SK-N-MC (cell line): ENCODE measurements around the gene LCN10.
A peak's percentile ranks its signal among the peaks of the same experiment; 100 is the strongest.
"Not testable (repeated sequence)": the region's sequence is repeated elsewhere in the genome, so short reads cannot be mapped to it uniquely, and the experiment has no call there.

ENCODE experiments used
- DNase-seq: peaks from one replicate; pipeline ENCODE4 v3.0.0-alpha.2; 2011; ENCODE audit warnings: low read depth, low spot score
- H3K27ac ChIP-seq: fragments of 200-600 bp; sonication (generic); 2 replicates; pipeline ENCODE4 v1.5.1; 2016; ENCODE audit warnings: mixed run types
- H3K36me3 ChIP-seq: fragments of 200-600 bp; sonication (generic); 2 replicates; pipeline ENCODE4 v1.6.1; 2017; ENCODE audit warnings: antibody characterized with exemption, low read length, mixed read lengths; ENCODE audit not compliant: insufficient read depth
- H3K4me3 ChIP-seq: fragments of 200-600 bp; sonication (generic); 2 replicates; pipeline ENCODE4 v1.5.1; 2016
- H3K9ac ChIP-seq: fragments of 200-600 bp; sonication (generic); 2 replicates; pipeline ENCODE4 v1.8.0; 2017; ENCODE audit warnings: mixed run types, mixed read lengths; ENCODE audit not compliant: insufficient read length
- H3K9me3 ChIP-seq: fragments of 200-600 bp; sonication (generic); 2 replicates; pipeline ENCODE4 v1.6.1; 2017; ENCODE audit warnings: low read depth, mild to moderate bottlenecking, antibody characterized with exemption, low read length, moderate library complexity, mixed read lengths
- EZH2 ChIP-seq: fragments of 200-600 bp; sonication (generic); IDR thresholded peaks from one replicate; pipeline ENCODE4 v1.6.1; 2017; ENCODE audit warnings: antibody characterized with exemption
- FOXP2 ChIP-seq: optimal IDR thresholded peaks from 2 replicates; pipeline ENCODE3; 2011; ENCODE audit warnings: mild to moderate bottlenecking, moderate library complexity; ENCODE audit not compliant: insufficient read depth; ENCODE audit errors: extremely low read length, control extremely low read depth
- POLR2AphosphoS5 ChIP-seq: IDR thresholded peaks from 2 replicates; pipeline ENCODE4 v1.6.1; 2012; ENCODE audit warnings: mild to moderate bottlenecking, low read depth, low read length, borderline replicate concordance

The LCN10 gene

GRCh38 chr9:136714096-136714892 lies 28.4 kb downstream of the LCN10 start:
- Histone ChIP-seq H3K27ac (no peak overlapping the region), H3K9me3 (no peaks in the 10 kb centered on the region), H3K36me3 (no peaks in the 10 kb centered on the region), H3K4me3 (peak overlapping the region; percentile 89), H3K9ac (no peak overlapping the region)
- TF ChIP-seq EZH2 = no peak
- no peak for TF ChIP-seq FOXP2
- no peak for TF ChIP-seq POLR2AphosphoS5
- no peak for DNase-seq

GRCh38 chr9:136713550-136713949 lies 29.2 kb downstream of the LCN10 start:
- TF ChIP-seq EZH2 (no peak), POLR2AphosphoS5 (no peak), FOXP2 (no peak)
- H3K4me3 ChIP-seq = peak overlapping the region; percentile 89
- H3K9me3 ChIP-seq = no peaks in the 10 kb centered on the region
- no peak for DNase-seq
- H3K9ac ChIP-seq = peak overlapping the region; percentile 79
- H3K27ac ChIP-seq = no peak overlapping the region
- H3K36me3 ChIP-seq = no peaks in the 10 kb centered on the region

GRCh38 chr9:136712690-136713544 lies 29.8 kb downstream of the LCN10 start:
- Histone ChIP-seq H3K36me3 (no peaks in the 10 kb centered on the region), H3K9ac (peak overlapping the region; percentile 79), H3K27ac (no peak overlapping the region), H3K9me3 (no peaks in the 10 kb centered on the region), H3K4me3 (peak overlapping the region; percentile 89)
- DNase-seq = no peak
- TF ChIP-seq FOXP2 (no peak), EZH2 (no peak), POLR2AphosphoS5 (no peak)

- peak within 1 kb of the TSS; percentile 79 for H3K9ac ChIP-seq
- TF ChIP-seq EZH2 = no peak
- TF ChIP-seq POLR2AphosphoS5 = no peak
- no peak for TF ChIP-seq FOXP2
- DNase-seq = no peak
- no peaks in the 10 kb centered on the region for H3K9me3 ChIP-seq
- no peaks in the 10 kb centered on the region for H3K36me3 ChIP-seq
- peak within 1 kb of the TSS; percentile 89 for H3K4me3 ChIP-seq
- H3K27ac ChIP-seq = no peak within 1 kb of the TSS
These were observed 30.7 kb downstream of the LCN10 start, which contains the start of gene DIPK1B for GRCh38 chr9:136711751-136712689. TSS of gene DIPK1B (plus strand) at chr9:136712572. CDS start at chr9:136712666, 94 bp downstream.

- DNase-seq, H3K9me3 ChIP-seq, H3K36me3 ChIP-seq, H3K4me3 ChIP-seq, H3K27ac ChIP-seq, H3K9ac ChIP-seq: not testable (repeated sequence)
These were observed 31.5 kb downstream of the LCN10 start for GRCh38 chr9:136711219-136711648.

- H3K9me3 ChIP-seq = no peaks in the 10 kb centered on the region
- H3K4me3 ChIP-seq = no peak overlapping the region
- no peak overlapping the region for H3K27ac ChIP-seq
- no peaks in the 10 kb centered on the region for H3K36me3 ChIP-seq
- no peak overlapping the region for H3K9ac ChIP-seq
- DNase-seq = no peak
- no peak for TF ChIP-seq FOXP2
- TF ChIP-seq POLR2AphosphoS5 = no peak
- no peak for TF ChIP-seq EZH2
These were observed 32.2 kb downstream of the LCN10 start for GRCh38 chr9:136710543-136710942.

- Histone ChIP-seq H3K36me3 (no peaks in the 10 kb centered on the region), H3K9ac (no peak overlapping the region), H3K27ac (no peak overlapping the region), H3K9me3 (no peaks in the 10 kb centered on the region), H3K4me3 (no peak overlapping the region)
- DNase-seq = no peak
- TF ChIP-seq EZH2 (no peak), POLR2AphosphoS5 (no peak), FOXP2 (no peak)
These were observed 33.2 kb downstream of the LCN10 start for GRCh38 chr9:136709454-136710109.
